ENCODE data around the gene MDM1. TPM values are rescaled to one million over a fixed set of nuclear protein-coding genes. Genes with fewer than 3 reads are reported as not detected.

The MDM1 gene
- total RNA-seq, 3 donors from 2014 or later (not counting 1 experiment from before 2014, with no cell fraction given): 21.3 to 36.2 (median 26.5) TPM

DNA sequence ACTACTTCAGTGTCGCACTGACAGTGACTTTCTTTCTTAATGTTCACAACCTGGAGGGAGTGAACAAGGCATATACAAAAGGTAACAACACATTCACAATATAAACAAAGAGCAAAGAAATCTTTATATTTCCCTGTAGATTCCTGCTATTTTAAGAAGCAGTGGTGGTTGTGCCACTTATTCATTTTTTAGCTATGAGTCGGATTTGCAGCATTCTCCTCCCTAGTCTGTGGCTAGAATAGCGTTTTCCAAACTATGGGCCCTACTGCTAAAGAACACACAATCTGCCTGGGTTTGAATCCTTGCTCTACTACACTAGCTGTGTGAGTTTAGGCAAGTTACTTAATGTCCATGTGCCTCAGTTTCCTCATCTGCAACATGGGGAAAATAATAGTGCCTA, 18.6 kb upstream of the MDM1 start:
- no peak overlapping the region for H3K27ac Mint-ChIP-seq
- intact Hi-C loops (cut with micrococcal nuclease): no loop called here
- H3K9me3 Mint-ChIP-seq: no peaks in the 10 kb centered on the region
- H3K9me3 ChIP-seq (ENCODE audit: control insufficient read depth, insufficient read depth, low read length): no peaks in the 10 kb centered on the region
- no peak for ATAC-seq
- no peak overlapping the region for H3K27ac ChIP-seq (ENCODE audit: low read length)
- no peaks in the 10 kb centered on the region for H3K27me3 ChIP-seq (ENCODE audit: control insufficient read depth, insufficient read depth, low read length)
- peaks cover 0 to 2% of the 10 kb centered on the region in 2 donors for H3K27me3 Mint-ChIP-seq (ENCODE audit: low read depth in 2 of 2)
- no peaks in the 10 kb centered on the region for H3K36me3 ChIP-seq (ENCODE audit: control insufficient read depth, insufficient read depth, low read length)
- H3K4me3 ChIP-seq (ENCODE audit: low read length): no peak overlapping the region
- H3K36me3 Mint-ChIP-seq: no peaks in the 10 kb centered on the region
- DNase-seq: no peak
- TF ChIP-seq, protein P1, sequence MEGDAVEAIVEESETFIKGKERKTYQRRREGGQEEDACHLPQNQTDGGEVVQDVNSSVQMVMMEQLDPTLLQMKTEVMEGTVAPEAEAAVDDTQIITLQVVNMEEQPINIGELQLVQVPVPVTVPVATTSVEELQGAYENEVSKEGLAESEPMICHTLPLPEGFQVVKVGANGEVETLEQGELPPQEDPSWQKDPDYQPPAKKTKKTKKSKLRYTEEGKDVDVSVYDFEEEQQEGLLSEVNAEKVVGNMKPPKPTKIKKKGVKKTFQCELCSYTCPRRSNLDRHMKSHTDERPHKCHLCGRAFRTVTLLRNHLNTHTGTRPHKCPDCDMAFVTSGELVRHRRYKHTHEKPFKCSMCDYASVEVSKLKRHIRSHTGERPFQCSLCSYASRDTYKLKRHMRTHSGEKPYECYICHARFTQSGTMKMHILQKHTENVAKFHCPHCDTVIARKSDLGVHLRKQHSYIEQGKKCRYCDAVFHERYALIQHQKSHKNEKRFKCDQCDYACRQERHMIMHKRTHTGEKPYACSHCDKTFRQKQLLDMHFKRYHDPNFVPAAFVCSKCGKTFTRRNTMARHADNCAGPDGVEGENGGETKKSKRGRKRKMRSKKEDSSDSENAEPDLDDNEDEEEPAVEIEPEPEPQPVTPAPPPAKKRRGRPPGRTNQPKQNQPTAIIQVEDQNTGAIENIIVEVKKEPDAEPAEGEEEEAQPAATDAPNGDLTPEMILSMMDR (IDR thresholded peaks at IDR 0.05): no peak
- no peak overlapping the region for H3K4me3 Mint-ChIP-seq
- no peaks in the 10 kb centered on the region for H3K4me1 ChIP-seq (ENCODE audit: control insufficient read depth, insufficient read depth, low read length)
- peaks cover 4 to 15% of the 10 kb centered on the region in 2 donors for H3K4me1 Mint-ChIP-seq
- 85% methylated on average over 3 of the region's 3 CpGs for WGBS (ENCODE audit: insufficient coverage)

DNA sequence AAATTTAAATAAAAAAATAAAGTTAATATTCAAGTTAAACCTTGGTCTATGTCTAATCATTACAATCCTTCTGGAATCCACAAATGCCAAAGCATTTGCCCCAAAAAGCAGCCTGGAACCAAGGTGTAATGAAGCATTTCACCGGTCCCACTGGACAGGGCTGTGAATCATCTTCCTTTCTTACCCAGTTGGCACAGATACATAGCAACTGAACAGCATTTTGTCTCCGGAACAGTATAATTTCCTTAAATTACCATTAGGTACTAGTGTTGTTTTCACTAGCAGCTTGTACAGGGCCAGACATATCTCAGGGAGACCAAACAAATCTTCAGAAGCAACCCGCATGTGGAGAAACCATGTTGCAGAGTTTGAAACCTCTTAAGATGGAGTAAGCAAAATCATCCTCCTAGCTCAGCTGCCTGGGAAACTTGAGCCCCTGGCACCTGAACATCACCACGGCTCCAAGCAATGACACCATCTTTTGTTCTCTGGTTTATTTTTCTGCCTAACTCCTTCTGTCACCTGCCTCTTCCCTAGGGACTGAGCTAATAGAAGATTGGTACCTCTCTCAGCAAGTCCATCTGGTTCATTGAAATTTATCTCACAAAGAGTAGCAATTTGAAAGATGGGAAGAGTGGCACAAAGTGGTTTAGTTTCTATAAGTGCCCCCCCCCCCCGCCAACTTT, 17.9 kb upstream of the MDM1 start:
- no peak for DNase-seq
- peaks cover 7 to 18% of the 10 kb centered on the region in 2 donors for H3K4me1 Mint-ChIP-seq
- Histone ChIP-seq H3K4me3 (ENCODE audit: low read length) (no peak overlapping the region), H3K27ac (ENCODE audit: low read length) (no peak overlapping the region), H3K36me3 (ENCODE audit: control insufficient read depth, insufficient read depth, low read length) (no peaks in the 10 kb centered on the region), H3K27me3 (ENCODE audit: control insufficient read depth, insufficient read depth, low read length) (no peaks in the 10 kb centered on the region), H3K4me1 (ENCODE audit: control insufficient read depth, insufficient read depth, low read length) (no peaks in the 10 kb centered on the region), H3K9me3 (ENCODE audit: control insufficient read depth, insufficient read depth, low read length) (no peaks in the 10 kb centered on the region)
- intact Hi-C loops (cut with micrococcal nuclease): no loop called here
- WGBS (ENCODE audit: insufficient coverage): 94% methylated on average over 5 of the region's 5 CpGs
- H3K27me3 Mint-ChIP-seq (ENCODE audit: low read depth in 2 of 2): peaks cover 0 to 2% of the 10 kb centered on the region in 2 donors
- H3K9me3 Mint-ChIP-seq: no peaks in the 10 kb centered on the region
- no peak overlapping the region for H3K27ac Mint-ChIP-seq
- no peak for ATAC-seq
- no peaks in the 10 kb centered on the region for H3K36me3 Mint-ChIP-seq
- no peak overlapping the region for H3K4me3 Mint-ChIP-seq
- TF ChIP-seq, protein P1 (IDR thresholded peaks at IDR 0.05): no peak

DNA sequence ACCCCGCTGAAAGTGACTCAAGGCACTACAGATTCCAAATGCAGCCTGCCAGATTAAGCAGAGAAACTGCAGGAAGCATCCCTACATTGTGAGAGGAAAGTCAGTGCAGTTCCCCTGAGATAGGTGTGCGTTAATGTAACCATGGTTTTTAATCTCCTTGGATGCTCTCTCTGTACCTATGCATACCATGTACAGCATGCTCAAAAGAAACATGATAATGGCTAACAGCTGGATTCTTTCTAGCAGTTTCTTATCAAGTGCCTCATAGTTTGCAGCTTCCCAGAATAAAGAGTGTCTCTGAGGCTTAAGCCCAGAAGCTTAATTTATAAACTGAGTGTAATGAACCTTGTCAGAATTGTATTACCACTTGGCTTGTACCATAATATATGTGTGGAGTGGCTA, 17.1 kb upstream of the MDM1 start:
- no peak overlapping the region for H3K27ac ChIP-seq (ENCODE audit: low read length)
- DNase-seq (no peak), ATAC-seq (no peak)
- H3K27me3 ChIP-seq (ENCODE audit: control insufficient read depth, insufficient read depth, low read length): no peaks in the 10 kb centered on the region
- no peaks in the 10 kb centered on the region for H3K9me3 ChIP-seq (ENCODE audit: control insufficient read depth, insufficient read depth, low read length)
- no peaks in the 10 kb centered on the region for H3K36me3 Mint-ChIP-seq
- intact Hi-C loops (cut with micrococcal nuclease): no loop called here
- 93% methylated on average over 2 of the region's 2 CpGs for WGBS (ENCODE audit: insufficient coverage)
- no peaks in the 10 kb centered on the region for H3K36me3 ChIP-seq (ENCODE audit: control insufficient read depth, insufficient read depth, low read length)
- H3K4me1 ChIP-seq (ENCODE audit: control insufficient read depth, insufficient read depth, low read length): no peaks in the 10 kb centered on the region
- H3K27me3 Mint-ChIP-seq (ENCODE audit: low read depth in 2 of 2): peaks cover 0 to 2% of the 10 kb centered on the region in 2 donors
- no peaks in the 10 kb centered on the region for H3K9me3 Mint-ChIP-seq
- no peak overlapping the region for H3K4me3 ChIP-seq (ENCODE audit: low read length)
- H3K4me3 Mint-ChIP-seq: no peak overlapping the region
- H3K27ac Mint-ChIP-seq: no peak overlapping the region
- peaks cover 7 to 18% of the 10 kb centered on the region in 2 donors for H3K4me1 Mint-ChIP-seq
- TF ChIP-seq, protein P1 (IDR thresholded peaks at IDR 0.05): no peak

DNA sequence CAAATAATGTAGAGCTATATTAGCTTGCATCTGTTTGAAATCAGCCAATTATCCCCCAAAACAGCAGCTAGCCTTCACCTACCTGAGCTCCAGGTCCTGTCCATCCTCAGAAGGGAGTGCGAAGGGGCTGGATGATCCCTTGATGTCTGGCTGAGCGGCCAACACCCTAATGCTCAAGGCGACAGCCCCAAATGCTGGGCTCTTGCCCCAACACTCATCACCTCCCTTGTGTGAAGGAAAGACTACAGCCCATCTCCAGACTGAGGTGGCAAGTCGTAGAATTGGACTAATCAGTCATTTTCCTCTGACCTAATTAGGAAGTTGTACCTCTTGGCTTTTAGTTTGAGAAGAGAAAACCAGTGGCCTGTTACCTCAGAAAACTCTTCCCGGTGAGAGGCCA, 16.3 kb upstream of the MDM1 start:
- DNase-seq: no peak
- no peaks in the 10 kb centered on the region for H3K9me3 Mint-ChIP-seq
- Histone ChIP-seq H3K4me1 (ENCODE audit: control insufficient read depth, insufficient read depth, low read length) (no peaks in the 10 kb centered on the region), H3K27me3 (ENCODE audit: control insufficient read depth, insufficient read depth, low read length) (no peaks in the 10 kb centered on the region), H3K9me3 (ENCODE audit: control insufficient read depth, insufficient read depth, low read length) (no peaks in the 10 kb centered on the region), H3K27ac (ENCODE audit: low read length) (no peak overlapping the region), H3K4me3 (ENCODE audit: low read length) (no peak overlapping the region), H3K36me3 (ENCODE audit: control insufficient read depth, insufficient read depth, low read length) (no peaks in the 10 kb centered on the region)
- TF ChIP-seq, protein P1 (IDR thresholded peaks at IDR 0.05): no peak
- intact Hi-C loops (cut with micrococcal nuclease): no loop called here
- ATAC-seq: no peak
- H3K4me3 Mint-ChIP-seq: no peak overlapping the region
- H3K27me3 Mint-ChIP-seq (ENCODE audit: low read depth in 2 of 2): peaks cover 0 to 2% of the 10 kb centered on the region in 2 donors
- WGBS (ENCODE audit: insufficient coverage): 100% methylated on average over 5 of the region's 5 CpGs
- H3K4me1 Mint-ChIP-seq: peaks cover 7 to 18% of the 10 kb centered on the region in 2 donors
- H3K27ac Mint-ChIP-seq: no peak overlapping the region
- no peaks in the 10 kb centered on the region for H3K36me3 Mint-ChIP-seq

Data from natural killer cell (primary cell).